Lung (tissue), 12 donors: Measurements from ENCODE around the gene SLC11A1. TPM values are rescaled to one million over a fixed set of nuclear protein-coding genes. Genes with fewer than 3 reads are reported as not detected.

Source experiments
- ATAC-seq: fragments of 200-7000 bp; cut with Tn5 transposase; one replicate; pipeline ENCODE4 v1.9.1; 2020; ENCODE audit warnings: moderate number of reproducible peaks; ENCODE audit not compliant: insufficient read depth, low FRiP score
- DNase-seq, 3 donors: peaks; one replicate each; pipeline ENCODE4 v3.0.0-alpha.2; 2013 to 2017
- H3K27ac ChIP-seq, 2 donors: one replicate each; pipeline ENCODE4 v1.5.1; 2013; ENCODE audit warnings: mild to moderate bottlenecking in 2 of 2, moderate library complexity in 2 of 2, control low read depth in 1 of 2, inconsistent platforms in 1 of 2, low read depth in 1 of 2, low read length in 1 of 2
- H3K27me3 ChIP-seq, 3 donors: one replicate each; pipeline ENCODE4 v1.5.1; 2013; ENCODE audit warnings: low read length in 2 of 3; ENCODE audit not compliant: control insufficient read depth in 3 of 3, insufficient read depth in 3 of 3
- H3K36me3 ChIP-seq, 4 donors: one replicate each; pipeline ENCODE4 v1.5.1; 2013; ENCODE audit warnings: low read length in 4 of 4, mild to moderate bottlenecking in 1 of 4, moderate library complexity in 1 of 4; ENCODE audit not compliant: control insufficient read depth in 4 of 4, insufficient read depth in 4 of 4
- H3K4me1 ChIP-seq, 5 donors: one replicate each; pipeline ENCODE4 v1.5.1; 2013; ENCODE audit warnings: low read length in 5 of 5, mild to moderate bottlenecking in 2 of 5, moderate library complexity in 1 of 5; ENCODE audit not compliant: control insufficient read depth in 5 of 5, insufficient read depth in 5 of 5
- H3K4me3 ChIP-seq: one replicate; pipeline ENCODE4 v1.5.1; 2013; ENCODE audit warnings: mild to moderate bottlenecking, control low read depth, moderate library complexity
- H3K9ac ChIP-seq, 2 donors: one replicate each; pipeline ENCODE4 v1.5.1; 2013; ENCODE audit warnings: low read length in 2 of 2, control low read depth in 1 of 2; ENCODE audit not compliant: insufficient read depth in 1 of 2
- H3K9me3 ChIP-seq, 4 donors: one replicate each; pipeline ENCODE4 v1.5.1; 2013; ENCODE audit warnings: low read length in 3 of 4, mild to moderate bottlenecking in 1 of 4, moderate library complexity in 1 of 4; ENCODE audit not compliant: control insufficient read depth in 4 of 4, insufficient read depth in 3 of 4
- WGBS, 2 donors: extraction: QIAGEN DNeasy Blood & Tissue Kit; methylation state at CpG; one replicate each; pipeline ENCODE4 v1.1.7; 2013; 5-methylcytosine and 5-hydroxymethylcytosine counted together
- polyA plus RNA-seq, 2 donors: library from polyadenylated mRNA; stranded (reverse); fragments of 200-250 nt; gene quantifications; one replicate each; pipeline ENCODE4 v1.2.1, GENCODE V29; 2013
- total RNA-seq, 2 donors: library from RNA; depleted of rRNA in 1 of 2; stranded (reverse); fragments of >200 nt in 1 of 2; gene quantifications; one replicate each; pipeline ENCODE4 v1.2.1, GENCODE V29; 2014 to 2021
- TF ChIP-seq, protein P1 (sequence below): IDR thresholded peaks from 2 replicates; pipeline ENCODE4 v1.5.1; 2012; ENCODE audit warnings: mild to moderate bottlenecking; ENCODE audit errors: control extremely low read depth, extremely low read depth
- donor health status: control.
- donor health status: control.
- donor health status: Bipolar disorder and iron deficiency.
- donor health status: healthy.
- donor health status: DM: yes; HTN: yes; CAD: no.

The SLC11A1 gene
- total and polyA plus RNA-seq, 4 donors, result 57.6 to 359 (median 234) TPM

DNA sequence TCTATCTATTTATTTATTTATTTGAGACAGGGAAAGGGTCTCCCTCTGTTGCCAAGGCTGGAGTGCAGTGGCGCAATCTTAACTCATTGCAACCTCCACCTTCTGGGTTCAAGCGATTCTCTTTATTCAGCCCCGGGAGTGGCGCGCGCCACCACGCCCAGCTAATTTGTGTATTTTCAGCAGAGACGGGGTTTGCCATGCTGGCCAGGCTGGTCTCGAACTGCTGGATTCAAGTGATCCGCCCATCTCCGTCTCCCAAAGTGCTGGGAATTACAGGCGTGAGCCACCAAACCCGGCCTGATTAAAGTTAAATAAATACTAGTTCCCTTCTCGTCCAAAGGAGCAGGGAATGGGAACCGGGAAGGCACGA, 13.4 kb downstream of the SLC11A1 start:
- TF ChIP-seq, protein P1, sequence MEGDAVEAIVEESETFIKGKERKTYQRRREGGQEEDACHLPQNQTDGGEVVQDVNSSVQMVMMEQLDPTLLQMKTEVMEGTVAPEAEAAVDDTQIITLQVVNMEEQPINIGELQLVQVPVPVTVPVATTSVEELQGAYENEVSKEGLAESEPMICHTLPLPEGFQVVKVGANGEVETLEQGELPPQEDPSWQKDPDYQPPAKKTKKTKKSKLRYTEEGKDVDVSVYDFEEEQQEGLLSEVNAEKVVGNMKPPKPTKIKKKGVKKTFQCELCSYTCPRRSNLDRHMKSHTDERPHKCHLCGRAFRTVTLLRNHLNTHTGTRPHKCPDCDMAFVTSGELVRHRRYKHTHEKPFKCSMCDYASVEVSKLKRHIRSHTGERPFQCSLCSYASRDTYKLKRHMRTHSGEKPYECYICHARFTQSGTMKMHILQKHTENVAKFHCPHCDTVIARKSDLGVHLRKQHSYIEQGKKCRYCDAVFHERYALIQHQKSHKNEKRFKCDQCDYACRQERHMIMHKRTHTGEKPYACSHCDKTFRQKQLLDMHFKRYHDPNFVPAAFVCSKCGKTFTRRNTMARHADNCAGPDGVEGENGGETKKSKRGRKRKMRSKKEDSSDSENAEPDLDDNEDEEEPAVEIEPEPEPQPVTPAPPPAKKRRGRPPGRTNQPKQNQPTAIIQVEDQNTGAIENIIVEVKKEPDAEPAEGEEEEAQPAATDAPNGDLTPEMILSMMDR, result no peak
- Histone ChIP-seq H3K27ac (peak overlapping the region; percentile 99), H3K9me3 (no peaks in the 10 kb centered on the region), H3K9ac (peak overlapping the region in 1 of 2 donors; percentile 23), H3K4me1 (peaks cover 0 to 23% (median 8%) of the 10 kb centered on the region in 5 donors), H3K4me3 (no peak overlapping the region), H3K36me3 (no peaks in the 10 kb centered on the region), H3K27me3 (no peaks in the 10 kb centered on the region)
- DNase-seq (no peak), ATAC-seq (no peak)
- 28 to 43% methylated on average over 16 of the region's 16 CpGs for WGBS, 2 donors

DNA sequence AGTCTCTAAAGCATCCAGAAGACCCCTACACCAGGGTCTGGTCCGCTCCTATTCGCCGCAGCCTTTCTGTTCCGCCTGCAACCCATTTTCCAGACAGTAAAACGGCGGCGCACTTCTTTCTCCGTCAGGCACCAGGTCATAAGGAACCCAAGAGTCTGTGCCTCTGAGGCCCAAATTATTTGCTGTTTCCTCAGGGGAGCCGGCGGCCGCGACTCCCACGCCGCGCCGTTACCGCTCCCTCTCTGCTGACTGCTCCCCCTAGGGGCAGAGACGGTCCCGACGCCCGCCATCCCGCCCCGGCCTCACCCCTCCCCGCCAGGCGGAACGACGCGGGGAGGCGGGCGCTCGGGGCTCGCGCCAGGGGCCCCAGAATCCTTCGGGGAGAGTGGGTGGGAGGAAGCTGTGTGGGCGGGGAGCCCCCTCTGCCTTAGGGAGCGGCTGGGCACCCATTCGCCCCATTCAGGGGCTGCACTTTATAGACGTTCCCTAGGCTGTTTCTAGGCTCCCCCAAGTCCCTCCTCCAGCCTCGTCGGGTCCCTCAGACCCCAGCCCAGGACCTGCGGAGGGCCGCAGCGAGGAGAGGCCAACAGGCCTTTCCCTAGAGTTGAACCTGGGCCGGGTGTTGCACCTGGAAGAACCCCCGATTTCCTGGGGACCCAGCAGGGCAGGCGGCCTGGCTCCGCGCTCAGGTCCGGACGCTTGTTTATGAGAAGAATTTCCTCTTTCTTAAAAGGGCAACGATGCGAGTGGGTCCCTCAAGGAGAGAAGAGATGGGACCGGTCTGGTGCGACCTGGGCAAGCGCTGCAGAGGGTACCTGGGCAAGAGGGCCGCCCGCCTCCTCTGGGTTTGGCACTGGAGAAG, 14.0 kb downstream of the SLC11A1 start:
- 1 to 2% methylated on average over 57 of the region's 57 CpGs for whole genome bisulfite sequencing, 2 donors

DNA sequence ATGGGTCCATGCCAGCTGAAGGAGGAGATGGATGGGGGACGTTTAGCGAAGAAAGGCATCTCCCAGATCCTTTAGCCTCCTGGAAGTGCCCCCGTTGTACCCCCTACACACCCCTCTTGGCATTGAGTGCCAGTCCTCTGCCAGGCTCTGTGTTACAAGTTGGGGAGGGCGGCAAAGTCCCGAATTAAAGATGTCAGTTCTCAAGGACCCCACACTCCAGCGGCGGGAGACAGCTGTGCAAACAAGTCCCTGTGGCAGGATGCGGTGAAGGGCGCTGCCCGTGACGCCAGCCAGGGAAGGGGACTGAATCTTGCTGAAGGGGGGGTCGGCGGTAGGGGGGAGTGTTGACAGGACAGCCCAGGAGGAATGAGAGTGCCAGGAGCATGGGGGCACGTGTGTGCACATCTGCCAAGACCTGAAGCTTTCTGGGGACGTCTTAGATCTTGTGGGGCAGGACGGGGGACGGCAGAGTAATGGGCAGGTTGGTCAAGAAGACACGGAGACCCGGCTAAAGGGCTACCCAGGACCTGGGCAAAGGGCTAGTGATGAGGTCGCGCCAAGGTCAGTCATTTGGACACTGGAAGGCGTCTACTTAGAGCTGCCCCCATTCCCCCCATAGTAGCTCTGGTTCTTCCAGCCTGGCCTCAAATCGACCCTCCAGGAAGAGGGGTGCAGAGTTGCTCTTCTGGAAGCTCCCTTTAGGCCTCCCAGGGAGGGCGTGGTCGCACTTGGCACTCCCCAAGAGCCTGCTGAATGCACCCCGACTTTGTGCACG, 14.8 kb downstream of the SLC11A1 start:
- Histone ChIP-seq H3K4me3 (peak overlapping the region; percentile 66), H3K4me1 (peaks cover 0 to 33% (median 15%) of the 10 kb centered on the region in 5 donors), H3K27me3 (no peaks in the 10 kb centered on the region), H3K9me3 (no peaks in the 10 kb centered on the region), H3K9ac (peak overlapping the region; percentile 89 to 95), H3K27ac (peak overlapping the region; percentile 99), H3K36me3 (peaks cover 0 to 6% (median under 1%) of the 10 kb centered on the region in 4 donors)
- no peak for ATAC-seq
- peak; percentile 87 to 89 (median 88) for DNase-seq
- TF ChIP-seq, protein P1, result no peak
- WGBS, 2 donors, result 1% methylated on average over 27 of the region's 27 CpGs

More for the DNA sequence above, 14.0 kb downstream of the SLC11A1 start:
- ATAC-seq (peak; percentile 69), DNase-seq (peak; percentile 98 to 99 (median 98))
- H3K9ac ChIP-seq, result peak overlapping the region; percentile 89 to 95
- peak overlapping the region; percentile 66 for H3K4me3 ChIP-seq
- H3K4me1 ChIP-seq, result peaks cover 0 to 26% (median 9%) of the 10 kb centered on the region in 5 donors
- TF ChIP-seq, protein P1, result peak; percentile 69
- H3K27me3 ChIP-seq, result no peaks in the 10 kb centered on the region
- H3K27ac ChIP-seq, result peak overlapping the region; percentile 99
- no peaks in the 10 kb centered on the region for H3K36me3 ChIP-seq
- H3K9me3 ChIP-seq, result no peaks in the 10 kb centered on the region
